GM04503 (cell line): Measurements from ENCODE around the gene NCOA1.
"Not testable (repeated sequence)": the region's sequence is repeated elsewhere in the genome, so short reads cannot be mapped to it uniquely, and the experiment has no call there.

Experiments
- DNase-seq: peaks from one replicate; pipeline ENCODE4 v3.0.0-alpha.2; 2012; ENCODE audit warnings: low read depth

Gene NCOA1

DNA sequence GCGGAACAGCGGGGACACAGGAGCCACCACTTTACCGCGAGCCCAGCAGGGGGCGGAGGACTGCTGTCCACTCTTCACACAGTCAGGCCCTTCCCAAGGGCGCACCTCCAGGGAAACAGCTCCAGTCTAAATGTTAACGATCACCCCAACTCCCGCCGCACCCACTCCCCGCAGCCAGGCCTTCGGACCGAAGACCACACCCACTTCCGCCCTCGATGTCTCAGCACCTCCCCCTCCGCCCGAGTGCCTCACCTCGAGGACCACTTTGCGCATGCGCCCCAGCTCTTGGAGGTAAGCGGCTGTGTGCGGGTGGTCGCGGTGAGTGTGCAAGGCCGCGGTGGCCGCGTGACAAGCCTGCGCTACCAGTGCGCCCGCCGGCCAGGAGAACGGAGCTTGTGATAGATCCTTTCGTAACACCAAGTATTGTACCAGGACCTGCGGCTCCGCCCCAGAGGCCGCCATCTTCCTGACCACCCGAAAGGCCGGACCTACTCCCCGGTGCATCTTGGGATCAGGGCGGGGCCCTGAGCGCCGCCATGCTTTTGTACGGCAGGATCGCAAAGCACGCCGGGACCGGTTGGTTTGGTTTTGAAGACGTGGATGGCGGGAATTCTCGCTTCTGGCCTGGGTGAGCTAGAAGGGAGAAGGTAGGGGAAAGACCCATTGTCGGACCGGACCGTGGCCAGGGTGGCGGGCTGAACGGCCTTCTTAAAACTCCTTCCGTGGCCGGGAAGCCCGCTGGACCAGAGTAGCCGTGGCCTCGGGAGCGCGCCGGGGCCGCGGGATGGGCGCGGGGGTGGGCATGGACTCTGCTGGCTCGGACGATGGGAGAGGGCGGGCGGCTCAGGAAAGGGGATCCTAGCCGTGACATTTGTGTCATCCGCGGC, 302.1 kb downstream of the NCOA1 start, which contains the start of the genes CENPO and PTRHD1:
Gene CENPO (plus strand): TSS at position 552 of the 887 bp plus-strand sequence. CDS start 495 bp downstream, outside the sequence.
Gene PTRHD1 (minus strand): TSS at position 518 of the 887 bp plus-strand sequence. CDS start 14 bp downstream, at position 504.
- peak; percentile 77 for DNase-seq

DNA sequence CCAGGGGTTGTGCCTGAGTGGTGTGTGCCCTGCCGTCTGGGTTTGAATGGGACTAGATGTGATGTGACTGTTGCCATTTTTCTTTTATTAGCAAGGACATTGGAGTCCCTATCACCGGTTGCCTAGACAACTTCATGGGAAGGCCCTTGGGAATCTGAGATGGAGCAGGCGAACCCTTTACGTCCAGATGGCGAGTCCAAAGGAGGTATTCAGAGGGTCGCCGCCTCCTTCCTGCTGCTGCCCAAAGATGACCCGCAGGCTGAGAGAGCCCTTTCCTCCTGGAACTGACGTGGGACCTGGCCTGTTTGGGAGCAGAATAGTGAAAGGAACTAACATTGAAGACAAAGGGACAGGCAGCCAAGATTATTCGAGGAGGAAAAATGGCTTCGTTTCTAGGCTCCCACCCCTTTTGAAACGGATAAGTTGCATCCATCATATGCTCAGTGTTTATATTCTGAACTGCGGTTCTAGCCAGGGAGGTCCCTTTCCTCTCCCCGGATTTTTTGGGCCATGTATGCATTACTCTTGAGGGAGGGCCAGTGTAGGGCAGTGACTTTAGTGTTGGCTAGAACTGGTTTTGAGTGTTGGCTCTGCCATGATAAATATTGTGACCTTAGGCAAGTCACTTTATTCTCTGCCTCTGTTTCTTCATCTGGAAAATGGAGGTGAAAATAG, 302.8 kb downstream of the NCOA1 start:
- no peak for DNase-seq

DNA sequence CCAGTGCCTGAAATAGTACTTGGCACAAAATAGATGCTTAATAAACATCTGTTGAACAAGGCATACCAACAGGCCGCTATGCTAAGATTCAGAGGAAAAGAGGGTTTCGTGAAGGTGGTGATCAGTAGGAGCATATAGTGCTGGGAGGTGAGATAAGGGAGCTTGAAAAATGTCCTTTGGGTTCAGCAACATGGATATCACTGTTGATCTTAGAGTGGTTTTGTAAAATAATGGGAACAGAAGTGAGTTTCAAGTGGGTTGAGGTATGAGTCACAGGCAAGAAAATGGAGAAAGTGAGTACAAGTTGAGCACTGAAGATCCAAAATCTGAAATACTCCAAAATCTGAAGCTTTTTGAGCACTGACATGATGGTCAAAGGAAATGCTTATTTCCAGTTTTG, 306.6 kb downstream of the NCOA1 start:
- no peak for DNase-seq

DNA sequence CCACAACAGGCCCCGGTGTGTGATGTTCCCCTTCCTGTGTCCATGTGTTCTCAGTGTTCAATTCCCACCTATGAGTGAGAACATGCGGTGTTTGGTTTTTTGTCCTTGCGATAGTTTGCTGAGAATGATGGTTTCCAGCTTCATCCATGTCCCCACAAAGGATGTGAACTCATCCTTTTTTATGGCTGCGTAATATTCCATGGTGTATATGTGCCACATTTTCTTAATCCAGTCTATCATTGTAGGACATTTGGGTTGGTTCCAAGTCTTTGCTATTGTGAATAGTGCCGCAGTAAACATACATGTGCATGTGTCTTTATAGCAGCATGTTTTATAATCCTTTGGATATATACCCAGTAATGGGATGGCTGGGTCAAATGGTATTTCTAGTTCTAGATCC, 309.4 kb downstream of the NCOA1 start:
- not testable (repeated sequence) for DNase-seq

DNA sequence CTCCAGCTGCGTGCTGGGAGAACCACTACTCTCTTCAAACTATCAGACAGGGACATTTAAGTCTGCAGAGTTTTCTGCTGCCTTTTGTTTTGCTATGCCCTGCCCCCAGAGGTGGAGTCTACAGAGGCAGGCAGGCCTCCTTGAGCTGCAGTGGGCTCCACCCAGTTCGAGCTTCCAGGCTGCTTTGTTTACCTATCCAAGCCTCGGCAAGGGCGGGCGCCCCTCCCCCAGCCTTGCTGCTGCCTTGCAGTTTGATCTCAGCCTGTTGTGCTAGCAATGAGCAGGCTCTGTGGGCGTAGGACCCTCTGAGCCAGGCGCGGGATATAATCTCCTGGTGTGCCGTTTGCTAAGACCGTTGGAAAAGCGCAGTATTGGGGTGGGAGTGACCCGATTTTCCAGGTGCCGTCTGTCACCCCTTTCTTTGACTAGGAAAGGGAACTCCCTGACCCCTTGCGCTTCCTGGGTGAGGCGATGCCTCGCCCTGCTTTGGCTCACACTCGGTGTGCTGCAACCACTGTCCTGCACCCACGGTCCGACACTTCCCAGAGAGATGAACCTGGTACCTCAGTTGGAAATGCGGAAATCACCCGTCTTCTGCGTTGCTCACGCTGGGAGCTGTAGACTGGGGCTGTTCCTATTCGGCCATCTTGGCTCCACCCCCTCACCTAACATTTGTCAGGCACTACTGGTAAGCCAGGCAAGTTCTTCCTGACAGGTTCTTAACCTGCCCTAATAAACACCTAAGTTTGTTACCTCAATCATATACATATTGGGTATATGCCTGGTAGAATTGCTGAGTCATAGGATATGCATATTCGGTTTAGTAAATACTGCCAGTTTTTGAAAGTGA, 315.0 kb downstream of the NCOA1 start:
- not testable (repeated sequence) for DNase-seq

DNA sequence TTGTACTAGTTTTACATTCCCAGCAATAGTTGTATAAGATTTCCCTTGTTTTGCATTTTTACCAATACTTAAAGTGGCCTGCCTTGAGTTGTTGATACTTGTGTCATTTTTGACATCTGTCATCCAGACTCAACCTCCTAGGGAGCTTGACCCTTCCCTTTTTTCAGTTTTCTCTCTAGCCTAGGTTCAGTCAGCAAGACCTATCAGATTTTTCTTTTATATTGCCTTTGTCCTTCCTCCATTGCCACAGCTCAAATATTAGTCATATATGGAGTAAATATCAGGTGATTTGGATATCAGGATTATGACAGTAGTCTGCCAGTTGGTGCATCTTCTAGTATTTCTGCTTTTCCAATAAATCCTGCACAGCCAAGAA, 315.6 kb downstream of the NCOA1 start:
- DNase-seq, result no peak

DNA sequence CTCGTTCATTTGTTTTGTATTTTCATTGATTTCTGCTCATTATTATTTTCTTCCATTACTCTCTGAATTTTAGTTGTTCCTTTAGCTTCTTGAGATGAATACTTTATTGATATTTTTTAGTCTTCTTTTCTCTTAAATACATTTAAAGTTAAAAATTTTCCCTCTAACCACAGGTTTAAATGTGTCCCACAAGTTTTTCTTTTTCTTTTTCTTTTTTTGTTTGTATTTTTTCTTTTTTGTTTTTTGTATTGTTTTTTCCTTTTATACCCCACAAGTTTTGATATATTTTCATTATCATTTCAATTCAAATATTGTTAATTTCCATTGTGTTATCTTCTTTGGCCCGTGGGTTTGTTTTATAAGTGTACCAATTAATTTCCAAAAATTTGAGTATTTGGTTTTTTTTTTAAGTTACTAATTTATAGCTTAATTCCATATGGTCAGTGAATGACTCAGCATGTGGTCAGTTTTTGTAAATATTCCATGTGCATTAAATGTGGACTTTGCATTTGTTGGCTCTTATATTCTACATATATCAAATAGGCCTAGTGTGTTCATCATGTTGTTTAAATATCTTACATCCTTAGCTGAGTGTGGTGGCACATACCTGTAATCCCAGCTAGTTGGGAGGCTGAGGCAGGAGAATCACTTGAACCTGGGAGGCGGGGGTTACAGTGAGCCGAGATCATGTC, 318.4 kb downstream of the NCOA1 start:
- DNase-seq, result no peak

DNA sequence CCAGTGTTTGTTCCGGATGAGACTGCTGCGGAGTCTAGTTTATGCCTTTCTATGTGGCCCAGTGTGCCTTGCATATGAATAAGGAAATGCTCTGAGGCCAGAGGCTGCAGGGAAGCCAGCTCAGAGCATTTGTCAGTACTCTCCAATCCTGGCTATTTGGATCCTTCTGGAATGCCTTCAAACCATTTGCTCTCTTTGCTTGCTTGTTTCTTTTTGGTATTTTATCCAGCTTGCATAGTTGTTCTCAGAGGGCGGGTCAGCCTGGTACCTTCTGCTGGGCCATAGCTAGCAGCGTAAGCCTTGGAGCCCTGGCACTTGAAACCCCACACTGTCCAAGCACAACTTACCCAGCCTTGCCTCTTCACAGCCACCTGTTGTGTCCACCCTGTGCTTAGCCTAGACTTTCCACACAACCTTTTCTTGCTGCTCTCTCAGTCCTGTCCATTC, 322.7 kb downstream of the NCOA1 start:
- no peak for DNase-seq

DNA sequence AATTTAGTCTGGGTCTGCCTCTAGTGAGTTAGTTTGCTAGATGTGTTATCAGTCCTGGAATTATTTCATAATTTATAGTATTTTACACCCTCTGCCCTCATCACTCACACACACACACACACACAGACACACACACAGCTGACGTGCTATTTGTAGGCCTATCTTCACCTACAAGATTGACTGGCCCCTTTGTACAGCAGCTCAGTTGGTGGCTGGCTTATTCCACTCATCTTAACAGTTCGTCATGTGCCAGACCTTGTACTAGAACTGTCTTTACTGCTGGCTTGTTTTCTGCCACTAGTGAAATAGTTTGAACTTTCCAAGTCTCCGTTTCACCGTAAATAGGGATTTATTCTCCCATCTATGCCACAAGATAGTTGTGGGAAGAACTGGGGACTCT, 323.5 kb downstream of the NCOA1 start:
- no peak for DNase-seq

DNA sequence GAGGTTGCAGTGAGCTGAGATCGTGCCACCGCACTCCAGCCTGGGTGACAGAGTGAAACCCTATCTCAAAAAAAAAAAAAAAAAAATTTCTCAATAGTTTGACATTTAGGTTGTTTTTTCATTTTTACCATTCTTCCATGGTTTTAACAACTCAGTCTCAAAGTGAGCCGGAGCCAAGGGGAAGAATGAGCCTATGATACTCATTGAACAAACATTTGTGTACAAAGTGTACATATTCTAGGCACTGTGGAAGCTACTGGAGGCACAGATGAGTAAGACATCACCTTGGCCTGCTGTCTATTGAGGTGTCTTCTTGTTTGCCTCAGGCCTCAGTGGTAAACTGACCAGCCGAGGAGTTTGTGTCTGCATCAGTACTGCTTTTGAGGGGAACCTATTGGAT, 324.1 kb downstream of the NCOA1 start:
- DNase-seq, result no peak

DNA sequence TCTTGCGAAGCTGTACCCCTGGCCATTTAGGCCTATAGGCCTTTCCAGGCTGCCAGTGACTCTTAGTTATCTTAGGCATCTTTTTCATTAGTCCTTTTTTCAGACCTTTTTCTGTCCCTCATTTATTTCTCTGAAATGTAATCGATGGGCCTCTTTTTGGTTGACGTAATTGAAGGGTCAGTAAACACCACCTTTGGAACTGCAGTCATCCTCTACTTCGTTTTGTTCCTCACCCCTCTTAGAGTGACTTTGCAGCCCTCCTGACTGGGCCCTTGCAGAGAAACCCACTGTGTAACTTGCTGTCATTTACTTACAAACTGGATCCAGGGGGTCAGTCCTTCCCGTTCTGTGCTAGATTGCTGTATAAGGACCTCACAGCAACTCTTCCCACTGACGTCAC, 325.4 kb downstream of the NCOA1 start:
- DNase-seq, result no peak

DNA sequence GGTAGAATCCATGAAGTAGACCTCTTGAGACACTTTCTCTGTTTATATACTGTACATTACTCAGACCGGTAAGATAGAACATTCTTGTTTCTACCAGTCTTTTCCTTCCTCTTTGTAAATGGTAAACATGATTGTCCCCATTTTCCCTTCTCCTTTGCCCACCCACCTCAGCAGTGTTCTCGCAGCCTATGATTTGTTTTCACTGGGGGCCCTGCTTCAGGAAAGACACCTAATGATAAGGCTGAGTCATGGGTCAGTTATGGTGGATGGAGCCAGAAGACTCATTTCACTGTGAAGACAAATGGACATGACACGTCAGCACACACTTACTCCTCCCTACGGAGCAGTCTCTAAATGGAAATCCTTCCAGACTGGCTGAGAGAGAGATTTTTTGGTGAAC, 325.8 kb downstream of the NCOA1 start:
- DNase-seq, result peak; percentile 48

DNA sequence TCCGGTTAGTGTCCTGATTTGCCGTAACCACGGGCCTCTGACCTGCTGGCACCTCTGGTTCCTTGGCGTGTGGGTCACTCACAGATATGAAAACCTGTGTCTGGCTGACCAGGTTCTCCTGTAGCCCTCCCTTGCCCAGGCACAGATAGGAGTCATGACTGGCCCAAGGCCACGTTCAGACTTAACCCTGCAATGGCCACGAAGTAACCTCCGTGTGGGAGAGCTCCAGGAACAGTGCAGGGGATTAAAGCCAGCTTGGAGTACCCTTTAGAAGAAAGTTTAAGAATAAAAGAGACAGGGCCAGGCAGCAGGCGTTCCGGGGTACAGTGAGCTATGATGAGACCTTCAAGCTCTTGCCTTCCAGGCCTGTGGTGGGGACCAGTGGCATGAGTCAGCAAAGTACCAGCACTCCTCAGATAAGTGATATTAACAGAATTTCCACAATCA, 327.7 kb downstream of the NCOA1 start:
- DNase-seq, result no peak

DNA sequence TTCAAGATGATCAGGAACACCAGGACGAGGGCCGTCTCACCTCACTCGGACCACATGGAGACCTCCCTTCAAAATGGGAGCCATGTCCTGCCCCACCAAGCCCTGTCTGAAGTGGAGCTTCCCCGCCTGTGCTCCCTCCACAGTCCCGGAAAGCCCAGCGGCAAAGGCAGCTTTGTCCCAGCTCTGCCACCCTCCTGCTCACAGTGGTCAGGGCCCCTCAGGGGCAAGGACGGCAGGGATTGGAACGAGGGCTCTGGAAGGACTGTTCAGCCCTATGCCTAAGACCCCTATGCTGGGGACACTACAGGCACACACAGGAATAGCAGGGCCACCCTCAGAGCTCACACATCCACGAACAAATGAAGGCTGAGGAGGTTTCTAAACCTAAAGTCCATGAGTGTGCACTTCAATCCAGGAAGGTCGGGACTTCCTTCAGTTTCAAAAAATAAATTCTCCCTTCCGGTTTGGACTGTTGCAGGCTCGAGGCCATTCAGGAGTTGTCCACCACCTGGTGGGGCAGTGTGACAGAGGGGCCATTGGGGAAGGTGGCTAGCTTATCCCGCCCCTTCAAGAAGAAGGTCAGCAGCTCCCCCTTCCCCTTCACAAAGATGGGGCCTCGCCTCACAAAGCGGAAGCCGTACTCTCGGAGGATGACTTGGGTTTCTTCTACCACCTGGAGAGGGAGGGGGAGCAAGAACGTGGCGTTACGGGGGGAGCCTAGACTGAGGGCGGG, 328.6 kb downstream of the NCOA1 start:
- DNase-seq, result no peak

DNA sequence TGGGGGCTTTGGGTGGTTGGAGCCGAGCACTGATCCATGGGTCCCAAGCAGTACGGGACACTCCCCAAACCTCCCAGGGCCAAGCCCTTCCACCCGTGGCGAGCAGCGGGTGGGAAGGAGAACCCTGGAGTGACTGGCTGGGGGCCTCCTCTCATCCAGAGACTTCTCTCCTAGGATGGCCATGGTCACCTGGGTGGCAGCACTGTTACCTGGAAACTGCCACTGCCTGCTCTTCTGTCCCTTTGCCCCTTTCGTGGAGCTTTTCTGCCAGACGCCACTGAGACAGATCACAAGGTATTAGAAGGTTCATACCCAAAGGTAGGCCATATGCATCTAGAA, 329.1 kb downstream of the NCOA1 start:
- DNase-seq, result no peak
